Neuronal stem cell (in vitro differentiated cells): ENCODE measurements around the gene MON1A.
A peak's percentile ranks its signal among the peaks of the same experiment; 100 is the strongest.

Source experiments
- DNase-seq: peaks from one replicate; pipeline ENCODE4 v3.0.0-alpha.2; 2013; ENCODE audit warnings: low spot score
- H2AFZ ChIP-seq: one replicate; pipeline ENCODE4 v1.6.1; 2013; ENCODE audit warnings: mild to moderate bottlenecking, low read length, inconsistent platforms
- H2AK5ac ChIP-seq: 2 replicates; pipeline ENCODE4 v1.6.1; 2013; ENCODE audit warnings: low read depth, mild to moderate bottlenecking, inconsistent platforms, low read length, moderate library complexity, mixed read lengths
- H2BK120ac ChIP-seq: 2 replicates; pipeline ENCODE4 v1.6.1; 2013; ENCODE audit warnings: low read depth, mild to moderate bottlenecking, inconsistent platforms, low read length, moderate library complexity, mixed read lengths
- H2BK12ac ChIP-seq: one replicate; pipeline ENCODE4 v1.6.1; 2013; ENCODE audit warnings: low read length, inconsistent platforms
- H2BK15ac ChIP-seq: 2 replicates; pipeline ENCODE4 v1.6.1; 2013; ENCODE audit warnings: mild to moderate bottlenecking, low read length, inconsistent platforms, mixed read lengths
- H2BK5ac ChIP-seq: one replicate; pipeline ENCODE4 v1.6.1; 2013; ENCODE audit warnings: inconsistent platforms, mild to moderate bottlenecking, low read length, moderate library complexity
- H3K14ac ChIP-seq: one replicate; pipeline ENCODE4 v1.6.1; 2013; ENCODE audit warnings: low read length, inconsistent platforms
- H3K18ac ChIP-seq: 2 replicates; pipeline ENCODE4 v1.6.1; 2013; ENCODE audit warnings: low read length, inconsistent platforms
- H3K23ac ChIP-seq: 2 replicates; pipeline ENCODE4 v1.6.1; 2013; ENCODE audit warnings: low read depth, mild to moderate bottlenecking, mixed read lengths, low read length, inconsistent platforms; ENCODE audit not compliant: poor library complexity
- H3K27ac ChIP-seq: replicated peaks from 3 replicates; pipeline ENCODE4 v1.5.1; 2013; ENCODE audit warnings: low read length, inconsistent platforms
- H3K27me3 ChIP-seq, 3 experiments: 2 replicates each; pipeline ENCODE4 v1.6.1; 2013; ENCODE audit warnings: low read length in 3 of 3, mild to moderate bottlenecking in 2 of 3, inconsistent platforms in 1 of 3, low read depth in 1 of 3, mixed read lengths in 1 of 3, moderate library complexity in 1 of 3; ENCODE audit not compliant: control insufficient read depth in 3 of 3, insufficient read depth in 3 of 3
- H3K36me3 ChIP-seq, 2 donors: replicated peaks in 1 of 2; 2 replicates each; pipeline ENCODE4 v1.6.1; 2013; ENCODE audit warnings: low read length in 2 of 2; ENCODE audit not compliant: control insufficient read depth in 2 of 2, insufficient read depth in 2 of 2
- H3K4ac ChIP-seq: 2 replicates; pipeline ENCODE4 v1.6.1; 2013; ENCODE audit warnings: inconsistent platforms, mild to moderate bottlenecking, low read length, moderate library complexity
- H3K4me1 ChIP-seq, 2 donors: 1 replicate in 1 of 2; 2 replicates in 1 of 2; pipeline ENCODE4 v1.6.1; 2013; ENCODE audit warnings: low read length in 2 of 2, low read depth in 1 of 2; ENCODE audit not compliant: control insufficient read depth in 2 of 2, insufficient read depth in 1 of 2
- H3K4me2 ChIP-seq: one replicate; pipeline ENCODE4 v1.6.1; 2013; ENCODE audit warnings: mild to moderate bottlenecking, low read length, inconsistent platforms; ENCODE audit not compliant: insufficient read depth, poor library complexity, severe bottlenecking
- H3K4me3 ChIP-seq, 2 donors: 2 replicates each; pipeline ENCODE4 v1.5.1; 2013; ENCODE audit warnings: low read length in 2 of 2, mild to moderate bottlenecking in 2 of 2, inconsistent platforms in 1 of 2, moderate library complexity in 1 of 2
- H3K79me1 ChIP-seq: one replicate; pipeline ENCODE4 v1.6.1; 2013; ENCODE audit warnings: low read depth, mild to moderate bottlenecking, inconsistent platforms, low read length, moderate library complexity
- H3K9ac ChIP-seq: one replicate; pipeline ENCODE4 v1.6.1; 2013; ENCODE audit warnings: mild to moderate bottlenecking, low read depth, low read length, inconsistent platforms; ENCODE audit not compliant: poor library complexity
- H3K9me3 ChIP-seq, 2 donors: replicated peaks in 1 of 2; 2 replicates each; pipeline versions ENCODE3 to v1.6.1; 2013; ENCODE audit warnings: low read length in 2 of 2, mild to moderate bottlenecking in 2 of 2, inconsistent platforms in 1 of 2, low read depth in 1 of 2, mixed read lengths in 1 of 2, moderate library complexity in 1 of 2; ENCODE audit not compliant: control insufficient read depth in 2 of 2, insufficient read depth in 1 of 2
- H4K8ac ChIP-seq: one replicate; pipeline ENCODE4 v1.6.1; 2013; ENCODE audit warnings: low read depth, mild to moderate bottlenecking, inconsistent platforms, low read length, moderate library complexity
- H4K91ac ChIP-seq: one replicate; pipeline ENCODE4 v1.6.1; 2013; ENCODE audit warnings: low read length, low read depth, mild to moderate bottlenecking, inconsistent platforms; ENCODE audit not compliant: poor library complexity
- WGBS, 2 donors: extraction: QIAGEN DNeasy Blood & Tissue Kit; methylation state at CpG; one replicate each; pipeline ENCODE4 v1.1.7; 2013; ENCODE audit warnings: missing lambda C conversion rate in 2 of 2, mixed read lengths in 1 of 2; ENCODE audit not compliant: insufficient read length in 2 of 2, insufficient replicate concordance in 1 of 2; ENCODE audit errors: extremely low coverage in 2 of 2; 5-methylcytosine and 5-hydroxymethylcytosine counted together

The MON1A gene

GRCh38 chr3:49903451-49904424 is 25.9 kb downstream of the MON1A start, which contains the start of gene MST1R:
Gene MST1R (minus strand): TSS chr3:49903873. CDS start chr3:49903609, 264 bp downstream.
- Histone ChIP-seq H3K14ac (peak within 1 kb of the TSS; percentile 76), H3K27me3 (peaks cover 0 to 2% (median 0%) of the 10 kb centered on the region in 3 experiments), H2BK5ac (no peak within 1 kb of the TSS), H2BK15ac (peak within 1 kb of the TSS; percentile 81), H3K9ac (peak within 1 kb of the TSS; percentile 45), H4K91ac (no peak within 1 kb of the TSS), H2BK120ac (peak within 1 kb of the TSS; percentile 90), H3K4ac (peak within 1 kb of the TSS; percentile 67), H3K4me3 (no peak within 1 kb of the TSS), H3K23ac (peak within 1 kb of the TSS; percentile 82), H3K9me3 (no peaks in the 10 kb centered on the region), H3K18ac (peak within 1 kb of the TSS; percentile 91), H3K79me1 (no peaks in the 10 kb centered on the region), H3K4me2 (peak within 1 kb of the TSS; percentile 54), H3K4me1 (peaks cover 0 to 3% of the 10 kb centered on the region in 2 donors), H2BK12ac (peak within 1 kb of the TSS; percentile 68), H3K27ac (no peak within 1 kb of the TSS), H2AK5ac (peak within 1 kb of the TSS; percentile 82), H4K8ac (peak within 1 kb of the TSS; percentile 94), H2AFZ (no peak within 1 kb of the TSS), H3K36me3 (no peaks in the 10 kb centered on the region)
- no CpG with 5 or more reads among the region's 65 CpGs for WGBS, 2 donors
- DNase-seq, result peak; percentile 56

GRCh38 chr3:49902511-49903345 is 26.9 kb downstream of the MON1A start:
- no peak overlapping the region for H2BK120ac ChIP-seq
- no peak overlapping the region for H3K4ac ChIP-seq
- no peak overlapping the region for H4K8ac ChIP-seq
- H3K4me2 ChIP-seq, result no peak overlapping the region
- no peaks in the 10 kb centered on the region for H3K9me3 ChIP-seq
- peaks cover 0 to 3% of the 10 kb centered on the region in 2 donors for H3K4me1 ChIP-seq
- H3K27me3 ChIP-seq, result peaks cover 0 to 2% (median 0%) of the 10 kb centered on the region in 3 experiments
- H3K23ac ChIP-seq, result peak overlapping the region; percentile 26
- peak overlapping the region; percentile 81 for H2BK15ac ChIP-seq
- no peak overlapping the region for H3K4me3 ChIP-seq
- H3K27ac ChIP-seq, result no peak overlapping the region
- DNase-seq, result no peak
- no peak overlapping the region for H2BK5ac ChIP-seq
- H3K9ac ChIP-seq, result no peak overlapping the region
- no peaks in the 10 kb centered on the region for H3K79me1 ChIP-seq
- H3K18ac ChIP-seq, result peak overlapping the region; percentile 1
- no peak overlapping the region for H3K14ac ChIP-seq
- WGBS, 2 donors, result no CpG with 5 or more reads among the region's 44 CpGs
- peak overlapping the region; percentile 82 for H2AK5ac ChIP-seq
- H3K36me3 ChIP-seq, result no peaks in the 10 kb centered on the region
- peak overlapping the region; percentile 24 for H2BK12ac ChIP-seq
- H4K91ac ChIP-seq, result no peak overlapping the region
- peak overlapping the region; percentile 56 for H2AFZ ChIP-seq

DNA sequence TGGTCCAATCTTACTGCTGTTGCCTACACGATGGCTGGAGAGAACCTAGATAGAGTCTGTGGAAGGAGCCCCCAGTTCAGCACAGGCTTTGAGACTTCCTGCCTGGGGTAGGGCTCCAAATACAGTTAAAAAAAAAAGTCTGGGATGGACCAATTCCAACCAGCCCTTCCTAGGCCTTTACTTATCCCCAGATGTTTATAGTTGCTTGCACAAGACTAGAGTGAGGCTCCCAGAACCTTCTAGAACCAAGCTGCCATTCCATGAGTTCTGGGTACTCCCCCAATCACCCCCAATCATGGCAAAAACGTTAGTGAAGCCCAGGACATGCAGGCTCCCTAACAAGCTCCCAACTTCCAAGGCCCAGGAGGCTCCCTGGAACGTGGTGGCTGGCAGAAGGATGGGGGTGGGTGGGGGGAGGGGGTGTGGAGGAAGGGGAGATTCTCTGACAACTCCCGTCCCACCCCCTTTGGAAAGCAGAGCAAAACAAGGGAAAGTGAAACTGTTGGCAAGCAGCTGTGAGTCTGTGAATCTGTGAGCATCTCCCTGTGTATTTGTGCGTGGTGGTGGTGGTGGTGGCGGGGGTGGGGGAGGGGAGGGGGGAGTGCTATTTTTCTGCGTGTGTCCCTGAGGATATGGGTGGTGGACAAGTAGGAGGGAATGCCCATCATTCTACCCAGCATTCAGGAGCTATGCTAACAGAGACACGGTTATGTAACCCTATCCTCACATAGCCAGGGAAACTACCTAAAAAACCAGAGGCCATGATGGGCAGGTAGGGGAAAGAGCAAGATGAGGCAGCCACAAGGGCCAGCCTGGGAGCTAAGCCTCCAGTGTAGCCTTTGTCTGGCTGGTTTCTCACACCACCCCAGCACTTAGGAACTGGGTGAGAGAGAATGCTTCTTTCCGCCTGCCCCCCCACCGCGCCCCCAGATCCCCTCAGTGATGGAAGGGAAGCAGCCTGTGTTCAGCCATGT is 28.0 kb downstream of the MON1A start:
- Histone ChIP-seq H2AFZ (peak overlapping the region; percentile 67), H3K18ac (no peak overlapping the region), H4K91ac (no peak overlapping the region), H3K27ac (no peak overlapping the region), H3K36me3 (no peaks in the 10 kb centered on the region), H2BK120ac (no peak overlapping the region), H3K4me1 (peaks cover 0 to 3% of the 10 kb centered on the region in 2 donors), H3K4me3 (no peak overlapping the region), H3K14ac (no peak overlapping the region), H2BK12ac (no peak overlapping the region), H3K79me1 (no peaks in the 10 kb centered on the region), H3K9me3 (no peaks in the 10 kb centered on the region), H3K9ac (no peak overlapping the region), H3K4ac (no peak overlapping the region), H2BK15ac (no peak overlapping the region), H3K27me3 (peaks cover 0 to 2% (median 0%) of the 10 kb centered on the region in 3 experiments), H4K8ac (no peak overlapping the region), H3K4me2 (no peak overlapping the region), H3K23ac (no peak overlapping the region), H2BK5ac (no peak overlapping the region), H2AK5ac (peak overlapping the region; percentile 66)
- DNase-seq, result no peak
- no CpG with 5 or more reads among the region's 11 CpGs for WGBS, 2 donors
